Measurements from ENCODE around the gene DNAJB2. TPM values are rescaled to one million over a fixed set of nuclear protein-coding genes. Genes with fewer than 3 reads are reported as not detected.

DNAJB2 gene
- total and polyA plus RNA-seq, 2 of the 8 experiments (the other 6 are each of a cell fraction or from before 2014, with no cell fraction given): 21.0 to 26.3 TPM

- TF ChIP-seq, protein P1, sequence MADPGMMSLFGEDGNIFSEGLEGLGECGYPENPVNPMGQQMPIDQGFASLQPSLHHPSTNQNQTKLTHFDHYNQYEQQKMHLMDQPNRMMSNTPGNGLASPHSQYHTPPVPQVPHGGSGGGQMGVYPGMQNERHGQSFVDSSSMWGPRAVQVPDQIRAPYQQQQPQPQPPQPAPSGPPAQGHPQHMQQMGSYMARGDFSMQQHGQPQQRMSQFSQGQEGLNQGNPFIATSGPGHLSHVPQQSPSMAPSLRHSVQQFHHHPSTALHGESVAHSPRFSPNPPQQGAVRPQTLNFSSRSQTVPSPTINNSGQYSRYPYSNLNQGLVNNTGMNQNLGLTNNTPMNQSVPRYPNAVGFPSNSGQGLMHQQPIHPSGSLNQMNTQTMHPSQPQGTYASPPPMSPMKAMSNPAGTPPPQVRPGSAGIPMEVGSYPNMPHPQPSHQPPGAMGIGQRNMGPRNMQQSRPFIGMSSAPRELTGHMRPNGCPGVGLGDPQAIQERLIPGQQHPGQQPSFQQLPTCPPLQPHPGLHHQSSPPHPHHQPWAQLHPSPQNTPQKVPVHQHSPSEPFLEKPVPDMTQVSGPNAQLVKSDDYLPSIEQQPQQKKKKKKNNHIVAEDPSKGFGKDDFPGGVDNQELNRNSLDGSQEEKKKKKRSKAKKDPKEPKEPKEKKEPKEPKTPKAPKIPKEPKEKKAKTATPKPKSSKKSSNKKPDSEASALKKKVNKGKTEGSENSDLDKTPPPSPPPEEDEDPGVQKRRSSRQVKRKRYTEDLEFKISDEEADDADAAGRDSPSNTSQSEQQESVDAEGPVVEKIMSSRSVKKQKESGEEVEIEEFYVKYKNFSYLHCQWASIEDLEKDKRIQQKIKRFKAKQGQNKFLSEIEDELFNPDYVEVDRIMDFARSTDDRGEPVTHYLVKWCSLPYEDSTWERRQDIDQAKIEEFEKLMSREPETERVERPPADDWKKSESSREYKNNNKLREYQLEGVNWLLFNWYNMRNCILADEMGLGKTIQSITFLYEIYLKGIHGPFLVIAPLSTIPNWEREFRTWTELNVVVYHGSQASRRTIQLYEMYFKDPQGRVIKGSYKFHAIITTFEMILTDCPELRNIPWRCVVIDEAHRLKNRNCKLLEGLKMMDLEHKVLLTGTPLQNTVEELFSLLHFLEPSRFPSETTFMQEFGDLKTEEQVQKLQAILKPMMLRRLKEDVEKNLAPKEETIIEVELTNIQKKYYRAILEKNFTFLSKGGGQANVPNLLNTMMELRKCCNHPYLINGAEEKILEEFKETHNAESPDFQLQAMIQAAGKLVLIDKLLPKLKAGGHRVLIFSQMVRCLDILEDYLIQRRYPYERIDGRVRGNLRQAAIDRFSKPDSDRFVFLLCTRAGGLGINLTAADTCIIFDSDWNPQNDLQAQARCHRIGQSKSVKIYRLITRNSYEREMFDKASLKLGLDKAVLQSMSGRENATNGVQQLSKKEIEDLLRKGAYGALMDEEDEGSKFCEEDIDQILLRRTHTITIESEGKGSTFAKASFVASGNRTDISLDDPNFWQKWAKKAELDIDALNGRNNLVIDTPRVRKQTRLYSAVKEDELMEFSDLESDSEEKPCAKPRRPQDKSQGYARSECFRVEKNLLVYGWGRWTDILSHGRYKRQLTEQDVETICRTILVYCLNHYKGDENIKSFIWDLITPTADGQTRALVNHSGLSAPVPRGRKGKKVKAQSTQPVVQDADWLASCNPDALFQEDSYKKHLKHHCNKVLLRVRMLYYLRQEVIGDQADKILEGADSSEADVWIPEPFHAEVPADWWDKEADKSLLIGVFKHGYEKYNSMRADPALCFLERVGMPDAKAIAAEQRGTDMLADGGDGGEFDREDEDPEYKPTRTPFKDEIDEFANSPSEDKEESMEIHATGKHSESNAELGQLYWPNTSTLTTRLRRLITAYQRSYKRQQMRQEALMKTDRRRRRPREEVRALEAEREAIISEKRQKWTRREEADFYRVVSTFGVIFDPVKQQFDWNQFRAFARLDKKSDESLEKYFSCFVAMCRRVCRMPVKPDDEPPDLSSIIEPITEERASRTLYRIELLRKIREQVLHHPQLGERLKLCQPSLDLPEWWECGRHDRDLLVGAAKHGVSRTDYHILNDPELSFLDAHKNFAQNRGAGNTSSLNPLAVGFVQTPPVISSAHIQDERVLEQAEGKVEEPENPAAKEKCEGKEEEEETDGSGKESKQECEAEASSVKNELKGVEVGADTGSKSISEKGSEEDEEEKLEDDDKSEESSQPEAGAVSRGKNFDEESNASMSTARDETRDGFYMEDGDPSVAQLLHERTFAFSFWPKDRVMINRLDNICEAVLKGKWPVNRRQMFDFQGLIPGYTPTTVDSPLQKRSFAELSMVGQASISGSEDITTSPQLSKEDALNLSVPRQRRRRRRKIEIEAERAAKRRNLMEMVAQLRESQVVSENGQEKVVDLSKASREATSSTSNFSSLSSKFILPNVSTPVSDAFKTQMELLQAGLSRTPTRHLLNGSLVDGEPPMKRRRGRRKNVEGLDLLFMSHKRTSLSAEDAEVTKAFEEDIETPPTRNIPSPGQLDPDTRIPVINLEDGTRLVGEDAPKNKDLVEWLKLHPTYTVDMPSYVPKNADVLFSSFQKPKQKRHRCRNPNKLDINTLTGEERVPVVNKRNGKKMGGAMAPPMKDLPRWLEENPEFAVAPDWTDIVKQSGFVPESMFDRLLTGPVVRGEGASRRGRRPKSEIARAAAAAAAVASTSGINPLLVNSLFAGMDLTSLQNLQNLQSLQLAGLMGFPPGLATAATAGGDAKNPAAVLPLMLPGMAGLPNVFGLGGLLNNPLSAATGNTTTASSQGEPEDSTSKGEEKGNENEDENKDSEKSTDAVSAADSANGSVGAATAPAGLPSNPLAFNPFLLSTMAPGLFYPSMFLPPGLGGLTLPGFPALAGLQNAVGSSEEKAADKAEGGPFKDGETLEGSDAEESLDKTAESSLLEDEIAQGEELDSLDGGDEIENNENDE (IDR thresholded peaks at IDR 0.05; ENCODE audit: insufficient replicate concordance, low read length): no peak
- TF ChIP-seq MAX (IDR thresholded peaks at IDR 0.05): no peak
- no peak for TF ChIP-seq POLR2A (IDR thresholded peaks at IDR 0.05; ENCODE audit: control extremely low read depth in 1 of 2, low read depth in 2 of 2, low read length in 2 of 2)
- TF ChIP-seq JUN (IDR thresholded peaks at IDR 0.05; ENCODE audit: low read depth, low read length): no peak
- no peak for TF ChIP-seq SP2 (IDR thresholded peaks at IDR 0.05; ENCODE audit: low read length)
- no peak for TF ChIP-seq POLR2AphosphoS5 (IDR thresholded peaks at IDR 0.05; ENCODE audit: low read depth, low read length)
- TF ChIP-seq SIN3A (conservative IDR thresholded peaks at IDR 0.05 in 1 of 2, IDR thresholded peaks at IDR 0.05 in 1 of 2; ENCODE audit: low read depth in 1 of 2, low read length in 2 of 2): no peak
- no peak for TF ChIP-seq EP300 (IDR thresholded peaks at IDR 0.05; ENCODE audit: borderline replicate concordance in 1 of 2, low read depth in 2 of 2, low read length in 2 of 2)
- TF ChIP-seq ZNF274 (IDR thresholded peaks at IDR 0.05; ENCODE audit: borderline replicate concordance, extremely low read depth, low read length): no peak
Observed at GRCh38 chr2:219314804-219315468, 35.8 kb downstream of the DNAJB2 start (continued).

All from H1 (cell line).